ENCODE results near the gene SP1.

DNA sequence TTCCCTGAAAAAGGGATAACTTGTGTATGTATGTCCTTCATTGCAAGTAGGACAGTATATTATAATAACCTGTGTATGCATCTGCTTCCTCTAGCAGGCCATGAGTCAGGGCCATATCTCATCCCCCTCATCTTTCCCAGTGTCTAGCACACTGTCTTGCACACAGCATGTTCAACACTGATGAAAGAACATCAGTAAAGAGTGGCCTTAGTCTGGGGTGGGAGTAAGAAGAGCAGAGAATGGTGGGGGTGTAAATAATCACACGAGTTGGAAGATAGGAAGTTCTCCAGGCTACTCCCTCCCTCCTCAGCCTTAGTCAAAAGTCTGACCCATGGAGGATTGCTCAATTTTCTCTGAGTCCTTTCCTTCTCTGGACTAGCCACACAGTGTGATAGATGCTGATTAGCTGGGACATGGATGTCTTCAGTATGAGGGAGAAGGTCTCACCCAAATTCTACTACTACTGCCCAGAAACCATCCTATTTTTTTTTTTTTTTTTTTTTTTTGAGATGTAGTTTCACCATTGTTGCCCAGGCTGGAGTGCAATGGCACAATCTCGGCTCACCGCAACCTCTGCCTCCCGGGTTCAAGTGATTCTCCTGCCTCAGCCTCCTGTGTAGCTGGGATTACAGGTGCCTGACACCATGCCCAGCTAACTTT is 14.6 kb upstream of the SP1 start:
- TF ChIP-seq, protein P1, sequence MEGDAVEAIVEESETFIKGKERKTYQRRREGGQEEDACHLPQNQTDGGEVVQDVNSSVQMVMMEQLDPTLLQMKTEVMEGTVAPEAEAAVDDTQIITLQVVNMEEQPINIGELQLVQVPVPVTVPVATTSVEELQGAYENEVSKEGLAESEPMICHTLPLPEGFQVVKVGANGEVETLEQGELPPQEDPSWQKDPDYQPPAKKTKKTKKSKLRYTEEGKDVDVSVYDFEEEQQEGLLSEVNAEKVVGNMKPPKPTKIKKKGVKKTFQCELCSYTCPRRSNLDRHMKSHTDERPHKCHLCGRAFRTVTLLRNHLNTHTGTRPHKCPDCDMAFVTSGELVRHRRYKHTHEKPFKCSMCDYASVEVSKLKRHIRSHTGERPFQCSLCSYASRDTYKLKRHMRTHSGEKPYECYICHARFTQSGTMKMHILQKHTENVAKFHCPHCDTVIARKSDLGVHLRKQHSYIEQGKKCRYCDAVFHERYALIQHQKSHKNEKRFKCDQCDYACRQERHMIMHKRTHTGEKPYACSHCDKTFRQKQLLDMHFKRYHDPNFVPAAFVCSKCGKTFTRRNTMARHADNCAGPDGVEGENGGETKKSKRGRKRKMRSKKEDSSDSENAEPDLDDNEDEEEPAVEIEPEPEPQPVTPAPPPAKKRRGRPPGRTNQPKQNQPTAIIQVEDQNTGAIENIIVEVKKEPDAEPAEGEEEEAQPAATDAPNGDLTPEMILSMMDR (IDR thresholded peaks at IDR 0.05; ENCODE audit: low read length) = no peak
- no peak for TF ChIP-seq EZH2 (IDR thresholded peaks at IDR 0.05; ENCODE audit: borderline replicate concordance, low read length)
